Liver (tissue), 9 donors: Measurements from ENCODE around the gene CEACAM20. TPM values are rescaled to one million over a fixed set of nuclear protein-coding genes. Genes with fewer than 3 reads are reported as not detected.

Source experiments
- DNase-seq: peaks from one replicate; pipeline ENCODE4 v3.0.0-alpha.2; 2017; ENCODE audit warnings: low spot score
- H3K27ac ChIP-seq, 2 donors: one replicate each; pipeline ENCODE4 v1.7.0; 2013; ENCODE audit warnings: inconsistent platforms in 2 of 2, low read length in 2 of 2, control low read depth in 1 of 2, low read depth in 1 of 2, mild to moderate bottlenecking in 1 of 2
- H3K27me3 ChIP-seq, 4 donors: one replicate each; pipeline versions ENCODE4 v1.6.1 to v1.7.0; 2013; ENCODE audit warnings: low read length in 3 of 4, inconsistent platforms in 1 of 4, mild to moderate bottlenecking in 1 of 4, moderate library complexity in 1 of 4; ENCODE audit not compliant: control insufficient read depth in 4 of 4, insufficient read depth in 4 of 4
- H3K36me3 ChIP-seq, 4 donors: one replicate each; pipeline versions ENCODE4 v1.6.1 to v1.7.0; 2013; ENCODE audit warnings: low read length in 3 of 4, mild to moderate bottlenecking in 3 of 4, low read depth in 1 of 4, moderate library complexity in 1 of 4; ENCODE audit not compliant: control insufficient read depth in 4 of 4, insufficient read depth in 3 of 4
- H3K4me1 ChIP-seq, 4 donors: one replicate each; pipeline versions ENCODE4 v1.6.1 to v1.7.0; 2013; ENCODE audit warnings: low read length in 3 of 4, mild to moderate bottlenecking in 3 of 4, moderate library complexity in 1 of 4; ENCODE audit not compliant: control insufficient read depth in 4 of 4, insufficient read depth in 4 of 4
- H3K4me3 ChIP-seq, 3 donors: one replicate each; pipeline versions ENCODE4 v1.6.1 to v1.7.0; 2013; ENCODE audit warnings: low read length in 3 of 3, control low read depth in 1 of 3, low read depth in 1 of 3, mild to moderate bottlenecking in 1 of 3
- H3K9ac ChIP-seq, 2 donors: one replicate each; pipeline ENCODE4 v1.7.0; 2013; ENCODE audit warnings: low read length in 2 of 2, mild to moderate bottlenecking in 2 of 2, moderate library complexity in 2 of 2, control low read depth in 1 of 2, low read depth in 1 of 2
- H3K9me3 ChIP-seq, 4 donors: one replicate each; pipeline versions ENCODE4 v1.6.1 to v1.7.0; 2013; ENCODE audit warnings: low read length in 3 of 4; ENCODE audit not compliant: control insufficient read depth in 4 of 4
- CTCF ChIP-seq: fragments of 150-350 bp; IDR thresholded peaks from 2 replicates; pipeline ENCODE4 v1.5.1; 2017; ENCODE audit warnings: improper control_type of control experiment, low read depth, low read length; ENCODE audit not compliant: missing input control
- EGR1 ChIP-seq, 2 donors: IDR thresholded peaks; 2 replicates each; pipeline ENCODE4 v1.6.1; 2016 to 2018; ENCODE audit warnings: antibody characterized with exemption in 2 of 2, low read depth in 2 of 2
- FOXA1 ChIP-seq: IDR thresholded peaks from 2 replicates; pipeline ENCODE4 v1.6.1; 2016; ENCODE audit warnings: antibody characterized with exemption
- FOXA2 ChIP-seq: IDR thresholded peaks from 2 replicates; pipeline ENCODE4 v1.6.1; 2016; ENCODE audit warnings: antibody characterized with exemption
- GABPA ChIP-seq, 2 donors: IDR thresholded peaks in 1 of 2; conservative IDR thresholded peaks in 1 of 2; 2 replicates each; pipeline ENCODE4 v1.6.1; 2016; ENCODE audit warnings: antibody characterized with exemption in 2 of 2, mild to moderate bottlenecking in 1 of 2, moderate library complexity in 1 of 2
- HNF4A ChIP-seq, 2 donors: conservative IDR thresholded peaks; 2 replicates each; pipeline ENCODE4 v1.6.1; 2016; ENCODE audit warnings: antibody characterized with exemption in 2 of 2, mild to moderate bottlenecking in 2 of 2
- HNF4G ChIP-seq: IDR thresholded peaks from 2 replicates; pipeline ENCODE4 v1.6.1; 2016; ENCODE audit warnings: antibody characterized with exemption
- JUND ChIP-seq, 2 donors: IDR thresholded peaks; 2 replicates each; pipeline ENCODE4 v1.6.1; 2016; ENCODE audit warnings: antibody characterized with exemption in 2 of 2
- NR2F2 ChIP-seq: IDR thresholded peaks from 2 replicates; pipeline ENCODE4 v1.6.1; 2016; ENCODE audit warnings: antibody characterized with exemption
- RAD21 ChIP-seq, 2 donors: IDR thresholded peaks; 2 replicates each; pipeline ENCODE4 v1.6.1; 2016; ENCODE audit warnings: antibody characterized with exemption in 2 of 2, mild to moderate bottlenecking in 2 of 2
- RXRA ChIP-seq, 2 donors: IDR thresholded peaks; 2 replicates each; pipeline ENCODE4 v1.6.1; 2017 to 2018; ENCODE audit warnings: antibody characterized with exemption in 2 of 2, mild to moderate bottlenecking in 1 of 2
- SP1 ChIP-seq: IDR thresholded peaks from 2 replicates; pipeline ENCODE4 v1.6.1; 2018; ENCODE audit warnings: antibody characterized with exemption, mild to moderate bottlenecking
- TAF1 ChIP-seq: conservative IDR thresholded peaks from 2 replicates; pipeline ENCODE4 v1.6.1; 2016; ENCODE audit warnings: antibody characterized with exemption, mild to moderate bottlenecking
- YY1 ChIP-seq: IDR thresholded peaks from 2 replicates; pipeline ENCODE4 v1.6.1; 2016; ENCODE audit warnings: antibody characterized with exemption, mild to moderate bottlenecking
- WGBS: extraction: QIAGEN DNeasy Blood & Tissue Kit; methylation state at CpG from one replicate; pipeline ENCODE4 v1.1.7; 2013; 5-methylcytosine and 5-hydroxymethylcytosine counted together
- polyA plus RNA-seq, 2 donors: library from polyadenylated mRNA; stranded (reverse) in 1 of 2; unstranded in 1 of 2; fragments of 200-250 nt in 1 of 2; fragments of >200 nt in 1 of 2; fragmentation: Nextera tagmentation in 1 of 2; extraction: Ambion mirVana in 1 of 2; gene quantifications; one replicate each; pipeline versions ENCODE4 v1.2.1 to v1.2.3, GENCODE V29; 2013 to 2015
- total RNA-seq, 2 donors: library from RNA; depleted of rRNA; stranded (reverse); fragments of >200 nt; gene quantifications; one replicate each; pipeline ENCODE4 v1.2.3, GENCODE V29; 2014
- TF ChIP-seq, protein P1 (sequence below): IDR thresholded peaks from 2 replicates; pipeline ENCODE4 v1.6.1; 2016; ENCODE audit warnings: antibody characterized with exemption
- TF ChIP-seq, protein P2 (sequence below): IDR thresholded peaks from 2 replicates; pipeline ENCODE4 v1.6.1; 2016; ENCODE audit warnings: antibody characterized with exemption
- TF ChIP-seq, protein P3 (sequence below): IDR thresholded peaks from 2 replicates; pipeline ENCODE4 v1.6.1; 2016; ENCODE audit warnings: antibody characterized with exemption, mild to moderate bottlenecking
- TF ChIP-seq, protein P4 (sequence below): IDR thresholded peaks from 2 replicates; pipeline ENCODE4 v1.6.1; 2016; ENCODE audit warnings: antibody characterized with exemption
- donor health status: healthy.
- donor health status: healthy.
- donor health status: healthy.
- donor health status: healthy.
- donor health status: healthy.

The CEACAM20 gene
- total RNA-seq (under 1 TPM; 0.09 to 0.25 TPM), polyA plus RNA-seq (not detected)

- no peak within 1 kb of the TSS for H3K27ac ChIP-seq
- peaks cover 0 to 2% (median under 1%) of the 10 kb centered on the region in 4 donors for H3K9me3 ChIP-seq
- H3K4me1 ChIP-seq = no peaks in the 10 kb centered on the region
- no peak for DNase-seq
- H3K9ac ChIP-seq = no peak within 1 kb of the TSS
- 64% methylated on average over 9 of the region's 9 CpGs for WGBS
- H3K36me3 ChIP-seq = no peaks in the 10 kb centered on the region
- TF ChIP-seq, protein P1, sequence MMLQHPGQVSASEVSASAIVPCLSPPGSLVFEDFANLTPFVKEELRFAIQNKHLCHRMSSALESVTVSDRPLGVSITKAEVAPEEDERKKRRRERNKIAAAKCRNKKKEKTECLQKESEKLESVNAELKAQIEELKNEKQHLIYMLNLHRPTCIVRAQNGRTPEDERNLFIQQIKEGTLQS = no peak
- TF ChIP-seq, protein P2, sequence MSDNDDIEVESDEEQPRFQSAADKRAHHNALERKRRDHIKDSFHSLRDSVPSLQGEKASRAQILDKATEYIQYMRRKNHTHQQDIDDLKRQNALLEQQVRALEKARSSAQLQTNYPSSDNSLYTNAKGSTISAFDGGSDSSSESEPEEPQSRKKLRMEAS = no peak
- no peak for TF ChIP-seq NR2F2
- TF ChIP-seq CTCF = no peak
- no peak for TF ChIP-seq EGR1 (IDR thresholded peaks at IDR 0.05; ENCODE audit: low read depth in 2 of 2)
- H3K27me3 ChIP-seq = no peaks in the 10 kb centered on the region
- H3K4me3 ChIP-seq = peak within 1 kb of the TSS in 1 of 3 donors; percentile 13
These were observed at the start of gene CEACAM20 for GRCh38 chr19:44529536-44529935. Gene CEACAM20, minus strand, starts transcription at chr19:44529675. Its CDS starts 166 bp downstream, at chr19:44529509.

DNA sequence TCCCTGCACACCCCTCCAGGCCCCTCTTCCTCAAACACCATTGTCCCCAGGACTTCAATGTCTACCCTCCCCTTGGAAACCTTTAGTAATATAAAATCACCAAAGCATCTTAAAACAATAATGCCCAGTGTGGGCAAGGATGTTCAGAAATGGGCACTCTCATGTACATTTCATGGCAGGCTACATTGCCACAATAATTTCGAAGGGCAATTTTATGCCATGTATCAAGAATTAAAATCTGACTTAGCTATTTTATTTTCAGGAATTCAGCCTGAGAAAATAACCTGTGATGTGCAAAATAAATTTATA is 48.0 kb upstream of the CEACAM20 start:
- Histone ChIP-seq H3K4me3 (no peak overlapping the region), H3K36me3 (no peaks in the 10 kb centered on the region), H3K27me3 (no peaks in the 10 kb centered on the region), H3K9me3 (no peaks in the 10 kb centered on the region), H3K9ac (no peak overlapping the region), H3K4me1 (peaks cover 0 to under 1% (median 0%) of the 10 kb centered on the region in 4 donors), H3K27ac (no peak overlapping the region)
- no peak for TF ChIP-seq SP1
- TF ChIP-seq, protein P3, sequence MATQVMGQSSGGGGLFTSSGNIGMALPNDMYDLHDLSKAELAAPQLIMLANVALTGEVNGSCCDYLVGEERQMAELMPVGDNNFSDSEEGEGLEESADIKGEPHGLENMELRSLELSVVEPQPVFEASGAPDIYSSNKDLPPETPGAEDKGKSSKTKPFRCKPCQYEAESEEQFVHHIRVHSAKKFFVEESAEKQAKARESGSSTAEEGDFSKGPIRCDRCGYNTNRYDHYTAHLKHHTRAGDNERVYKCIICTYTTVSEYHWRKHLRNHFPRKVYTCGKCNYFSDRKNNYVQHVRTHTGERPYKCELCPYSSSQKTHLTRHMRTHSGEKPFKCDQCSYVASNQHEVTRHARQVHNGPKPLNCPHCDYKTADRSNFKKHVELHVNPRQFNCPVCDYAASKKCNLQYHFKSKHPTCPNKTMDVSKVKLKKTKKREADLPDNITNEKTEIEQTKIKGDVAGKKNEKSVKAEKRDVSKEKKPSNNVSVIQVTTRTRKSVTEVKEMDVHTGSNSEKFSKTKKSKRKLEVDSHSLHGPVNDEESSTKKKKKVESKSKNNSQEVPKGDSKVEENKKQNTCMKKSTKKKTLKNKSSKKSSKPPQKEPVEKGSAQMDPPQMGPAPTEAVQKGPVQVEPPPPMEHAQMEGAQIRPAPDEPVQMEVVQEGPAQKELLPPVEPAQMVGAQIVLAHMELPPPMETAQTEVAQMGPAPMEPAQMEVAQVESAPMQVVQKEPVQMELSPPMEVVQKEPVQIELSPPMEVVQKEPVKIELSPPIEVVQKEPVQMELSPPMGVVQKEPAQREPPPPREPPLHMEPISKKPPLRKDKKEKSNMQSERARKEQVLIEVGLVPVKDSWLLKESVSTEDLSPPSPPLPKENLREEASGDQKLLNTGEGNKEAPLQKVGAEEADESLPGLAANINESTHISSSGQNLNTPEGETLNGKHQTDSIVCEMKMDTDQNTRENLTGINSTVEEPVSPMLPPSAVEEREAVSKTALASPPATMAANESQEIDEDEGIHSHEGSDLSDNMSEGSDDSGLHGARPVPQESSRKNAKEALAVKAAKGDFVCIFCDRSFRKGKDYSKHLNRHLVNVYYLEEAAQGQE = no peak
- TF ChIP-seq RXRA (IDR thresholded peaks at IDR 0.05) = no peak
- TF ChIP-seq, protein P2 = no peak
- TF ChIP-seq TAF1 = no peak
- TF ChIP-seq NR2F2 = no peak
- TF ChIP-seq HNF4G = no peak
- TF ChIP-seq CTCF = no peak
- no peak for TF ChIP-seq EGR1 (IDR thresholded peaks at IDR 0.05; ENCODE audit: low read depth in 2 of 2)
- no peak for TF ChIP-seq YY1
- TF ChIP-seq GABPA (IDR thresholded peaks at IDR 0.05 in 1 of 2, conservative IDR thresholded peaks at IDR 0.05 in 1 of 2) = no peak
- no peak for TF ChIP-seq FOXA2
- TF ChIP-seq JUND (IDR thresholded peaks at IDR 0.05) = no peak
- TF ChIP-seq HNF4A (conservative IDR thresholded peaks at IDR 0.05) = no peak
- TF ChIP-seq, protein P4, sequence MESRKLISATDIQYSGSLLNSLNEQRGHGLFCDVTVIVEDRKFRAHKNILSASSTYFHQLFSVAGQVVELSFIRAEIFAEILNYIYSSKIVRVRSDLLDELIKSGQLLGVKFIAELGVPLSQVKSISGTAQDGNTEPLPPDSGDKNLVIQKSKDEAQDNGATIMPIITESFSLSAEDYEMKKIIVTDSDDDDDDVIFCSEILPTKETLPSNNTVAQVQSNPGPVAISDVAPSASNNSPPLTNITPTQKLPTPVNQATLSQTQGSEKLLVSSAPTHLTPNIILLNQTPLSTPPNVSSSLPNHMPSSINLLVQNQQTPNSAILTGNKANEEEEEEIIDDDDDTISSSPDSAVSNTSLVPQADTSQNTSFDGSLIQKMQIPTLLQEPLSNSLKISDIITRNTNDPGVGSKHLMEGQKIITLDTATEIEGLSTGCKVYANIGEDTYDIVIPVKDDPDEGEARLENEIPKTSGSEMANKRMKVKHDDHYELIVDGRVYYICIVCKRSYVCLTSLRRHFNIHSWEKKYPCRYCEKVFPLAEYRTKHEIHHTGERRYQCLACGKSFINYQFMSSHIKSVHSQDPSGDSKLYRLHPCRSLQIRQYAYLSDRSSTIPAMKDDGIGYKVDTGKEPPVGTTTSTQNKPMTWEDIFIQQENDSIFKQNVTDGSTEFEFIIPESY = no peak
- TF ChIP-seq, protein P1 = no peak
- no peak for TF ChIP-seq RAD21 (IDR thresholded peaks at IDR 0.05)
- TF ChIP-seq FOXA1 = no peak
- 85% methylated on average over 1 of the region's 1 CpG for WGBS
- no peak for DNase-seq
